Astrocyte (in vitro differentiated cells and primary cell): Measurements from ENCODE around the gene PTPN13. TPM values are rescaled to one million over a fixed set of nuclear protein-coding genes. Genes with fewer than 3 reads are reported as not detected.

Experiments used
- DNase-seq: peaks from one replicate; pipeline ENCODE4 v3.0.0-alpha.2; 2010; ENCODE audit warnings: low read depth
- FAIRE-seq: peaks from 2 replicates; lab custom pipeline; 2011; peaks lifted over from hg19 to GRCh38; lab: Jason Lieb, UNC
- H2AFZ ChIP-seq: 2 replicates; pipeline ENCODE4 v1.6.0; 2012; ENCODE audit warnings: low read depth, low read length, inconsistent platforms
- H3K27ac ChIP-seq: 2 replicates; pipeline ENCODE4 v1.5.1; 2011; ENCODE audit warnings: low read depth, low read length, inconsistent platforms
- H3K27me3 ChIP-seq: 2 replicates; pipeline ENCODE4 v1.6.0; 2011; ENCODE audit warnings: low read length, inconsistent platforms; ENCODE audit not compliant: insufficient read depth
- H3K36me3 ChIP-seq: 2 replicates; pipeline ENCODE4 v1.5.1; 2011; ENCODE audit warnings: low read length, inconsistent platforms; ENCODE audit not compliant: insufficient read depth
- H3K4me1 ChIP-seq: 2 replicates; pipeline ENCODE4 v1.5.1; 2011; ENCODE audit warnings: low read length, inconsistent platforms; ENCODE audit not compliant: insufficient read depth
- H3K4me2 ChIP-seq: 2 replicates; pipeline ENCODE4 v1.6.0; 2012; ENCODE audit warnings: low read length, inconsistent platforms
- H3K4me3 ChIP-seq: 2 replicates; pipeline ENCODE4 v1.5.1; 2011; ENCODE audit warnings: low read depth, mild to moderate bottlenecking, low read length, inconsistent platforms; ENCODE audit not compliant: insufficient read depth
- H3K79me2 ChIP-seq: 2 replicates; pipeline ENCODE4 v1.6.0; 2012; ENCODE audit warnings: mild to moderate bottlenecking, low read length, inconsistent platforms; ENCODE audit not compliant: insufficient read depth
- H3K9ac ChIP-seq: 2 replicates; pipeline ENCODE4 v1.6.0; 2012; ENCODE audit warnings: mild to moderate bottlenecking, low read length, inconsistent platforms
- H3K9me3 ChIP-seq: 2 replicates; pipeline ENCODE4 v1.5.1; 2012; ENCODE audit warnings: low read depth, mild to moderate bottlenecking, low read length, inconsistent platforms; ENCODE audit not compliant: insufficient read depth
- H4K20me1 ChIP-seq: 2 replicates; pipeline ENCODE4 v1.6.0; 2012; ENCODE audit warnings: low read length, inconsistent platforms; ENCODE audit not compliant: insufficient read depth
- H3K27ac Mint-ChIP-seq: one replicate; pipeline ENCODE4 v1.8.0; 2021; ENCODE audit warnings: mild to moderate bottlenecking, mixed read lengths; ENCODE audit not compliant: unreplicated experiment
- H3K27me3 Mint-ChIP-seq: one replicate; pipeline ENCODE4 v1.8.0; 2021; ENCODE audit warnings: low read depth, mixed read lengths; ENCODE audit not compliant: unreplicated experiment
- H3K36me3 Mint-ChIP-seq: one replicate; pipeline ENCODE4 v1.8.0; 2021; ENCODE audit warnings: low read depth, mixed read lengths; ENCODE audit not compliant: unreplicated experiment
- H3K4me1 Mint-ChIP-seq: one replicate; pipeline ENCODE4 v1.8.0; 2021; ENCODE audit warnings: low read depth, mixed read lengths; ENCODE audit not compliant: unreplicated experiment
- H3K4me3 Mint-ChIP-seq: one replicate; pipeline ENCODE4 v1.8.0; 2021; ENCODE audit warnings: mild to moderate bottlenecking, moderate library complexity, mixed read lengths; ENCODE audit not compliant: unreplicated experiment
- H3K9me3 Mint-ChIP-seq: one replicate; pipeline ENCODE4 v1.8.0; 2021; ENCODE audit warnings: mild to moderate bottlenecking, mixed read lengths; ENCODE audit not compliant: unreplicated experiment
- CTCF ChIP-seq: IDR thresholded peaks from 2 replicates; pipeline ENCODE4 v1.5.1; 2011; ENCODE audit warnings: low read depth, mild to moderate bottlenecking, inconsistent platforms, low read length, moderate library complexity; ENCODE audit not compliant: insufficient read depth
- EZH2 ChIP-seq: IDR thresholded peaks from 2 replicates; pipeline ENCODE4 v1.6.1; 2012; ENCODE audit warnings: mild to moderate bottlenecking, low read length, inconsistent platforms; ENCODE audit not compliant: insufficient read depth
- total RNA-seq: library from RNA; stranded (reverse); gene quantifications from 2 replicates; pipeline ENCODE4 v1.2.1, GENCODE V29; 2021

The PTPN13 gene
- total RNA-seq, 1 donor from 2014 or later: 46.2 TPM

GRCh38 chr4:86678796-86679195 is 84.7 kb downstream of the PTPN13 start:
- no peaks in the 10 kb centered on the region for H3K9me3 ChIP-seq
- no peaks in the 10 kb centered on the region for H3K27me3 ChIP-seq
- Mint-ChIP-seq H3K4me1 (no peaks in the 10 kb centered on the region), H3K36me3 (peaks cover 13% of the 10 kb centered on the region), H3K27ac (no peak overlapping the region), H3K9me3 (no peaks in the 10 kb centered on the region), H3K4me3 (no peak overlapping the region), H3K27me3 (no peaks in the 10 kb centered on the region)
- no peak for DNase-seq
- H3K36me3 ChIP-seq: no peaks in the 10 kb centered on the region
- no peak overlapping the region for H2AFZ ChIP-seq
- H3K4me3 ChIP-seq: no peak overlapping the region
- no peak overlapping the region for H3K9ac ChIP-seq
- no peak for FAIRE-seq
- no peaks in the 10 kb centered on the region for H4K20me1 ChIP-seq
- TF ChIP-seq EZH2 (no peak), CTCF (no peak)
- no peaks in the 10 kb centered on the region for H3K79me2 ChIP-seq
- H3K4me2 ChIP-seq: no peak overlapping the region
- H3K27ac ChIP-seq: no peak overlapping the region
- no peaks in the 10 kb centered on the region for H3K4me1 ChIP-seq

GRCh38 chr4:86679441-86679840 is 85.3 kb downstream of the PTPN13 start:
- no peak overlapping the region for H3K27ac ChIP-seq
- H3K4me3 ChIP-seq: no peak overlapping the region
- H3K9ac ChIP-seq: no peak overlapping the region
- no peak overlapping the region for H3K4me2 ChIP-seq
- H3K4me3 Mint-ChIP-seq: no peak overlapping the region
- peaks cover 10% of the 10 kb centered on the region for H3K36me3 Mint-ChIP-seq
- no peak overlapping the region for H3K27ac Mint-ChIP-seq
- no peaks in the 10 kb centered on the region for H3K36me3 ChIP-seq
- H3K9me3 ChIP-seq: no peaks in the 10 kb centered on the region
- no peaks in the 10 kb centered on the region for H3K79me2 ChIP-seq
- TF ChIP-seq CTCF (no peak), EZH2 (no peak)
- no peaks in the 10 kb centered on the region for H4K20me1 ChIP-seq
- no peaks in the 10 kb centered on the region for H3K4me1 ChIP-seq
- H2AFZ ChIP-seq: no peak overlapping the region
- H3K27me3 Mint-ChIP-seq: no peaks in the 10 kb centered on the region
- no peaks in the 10 kb centered on the region for H3K9me3 Mint-ChIP-seq
- H3K27me3 ChIP-seq: no peaks in the 10 kb centered on the region
- DNase-seq: no peak
- no peaks in the 10 kb centered on the region for H3K4me1 Mint-ChIP-seq
- FAIRE-seq: no peak

GRCh38 chr4:86683167-86683566 is 89.1 kb downstream of the PTPN13 start:
- Histone ChIP-seq H3K4me3 (no peak overlapping the region), H4K20me1 (no peaks in the 10 kb centered on the region), H3K27ac (no peak overlapping the region), H3K36me3 (no peaks in the 10 kb centered on the region), H3K4me2 (no peak overlapping the region), H3K9me3 (no peaks in the 10 kb centered on the region), H2AFZ (no peak overlapping the region), H3K9ac (no peak overlapping the region), H3K79me2 (no peaks in the 10 kb centered on the region), H3K4me1 (no peaks in the 10 kb centered on the region), H3K27me3 (no peaks in the 10 kb centered on the region)
- Mint-ChIP-seq H3K4me1 (peaks cover 2% of the 10 kb centered on the region), H3K4me3 (no peak overlapping the region), H3K36me3 (peaks cover 5% of the 10 kb centered on the region), H3K27ac (no peak overlapping the region), H3K27me3 (no peaks in the 10 kb centered on the region), H3K9me3 (no peaks in the 10 kb centered on the region)
- DNase-seq: no peak
- TF ChIP-seq CTCF: no peak
- TF ChIP-seq EZH2: no peak
- FAIRE-seq: no peak
